ENCODE results near the gene SEMA7A. TPM values are rescaled to one million over a fixed set of nuclear protein-coding genes. Genes with fewer than 3 reads are reported as not detected.

SEMA7A gene
- total and polyA plus RNA-seq, 9 of the 15 experiments (the other 6 are each of a cell fraction or from before 2014, with no cell fraction given): 0.04 to 8.2 (median 5.4) TPM; not detected in 1

DNA sequence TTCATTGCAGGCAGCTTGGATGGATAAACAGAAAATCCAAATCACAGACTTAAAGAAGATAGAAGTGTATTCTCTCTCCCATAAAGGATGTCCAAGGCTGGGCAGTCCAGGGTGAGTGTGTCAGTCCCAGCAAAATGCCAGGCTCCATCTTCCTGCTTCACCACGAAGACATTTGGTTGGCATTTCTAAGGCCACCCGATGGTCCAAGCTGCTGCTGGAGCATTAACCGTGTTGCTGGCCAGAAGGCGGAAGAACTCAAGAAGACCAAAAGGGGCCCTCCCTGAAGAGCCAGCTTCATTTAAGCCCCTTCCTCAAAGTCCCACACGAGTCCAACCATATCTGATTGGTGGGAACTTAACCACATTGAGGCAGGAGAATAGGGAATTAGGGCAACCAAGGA, 63.3 kb downstream of the SEMA7A start:
- CTCF ChIA-PET (ENCODE audit: low intra/inter-chr PET ratio): no interaction called here
- H4K20me1 ChIP-seq (replicated peaks; ENCODE audit: control insufficient read depth, insufficient read depth, low read length): 0 out of 2 replicates have a peak, but pooled peaks cover 3% of the 10 kb centered on the region
- no peak for FAIRE-seq
- H3K4me3 ChIP-seq: no peak overlapping the region
- TF ChIP-seq ZNF507 (tag; conservative IDR thresholded peaks at IDR 0.05): no peak
- TF ChIP-seq, protein P1, sequence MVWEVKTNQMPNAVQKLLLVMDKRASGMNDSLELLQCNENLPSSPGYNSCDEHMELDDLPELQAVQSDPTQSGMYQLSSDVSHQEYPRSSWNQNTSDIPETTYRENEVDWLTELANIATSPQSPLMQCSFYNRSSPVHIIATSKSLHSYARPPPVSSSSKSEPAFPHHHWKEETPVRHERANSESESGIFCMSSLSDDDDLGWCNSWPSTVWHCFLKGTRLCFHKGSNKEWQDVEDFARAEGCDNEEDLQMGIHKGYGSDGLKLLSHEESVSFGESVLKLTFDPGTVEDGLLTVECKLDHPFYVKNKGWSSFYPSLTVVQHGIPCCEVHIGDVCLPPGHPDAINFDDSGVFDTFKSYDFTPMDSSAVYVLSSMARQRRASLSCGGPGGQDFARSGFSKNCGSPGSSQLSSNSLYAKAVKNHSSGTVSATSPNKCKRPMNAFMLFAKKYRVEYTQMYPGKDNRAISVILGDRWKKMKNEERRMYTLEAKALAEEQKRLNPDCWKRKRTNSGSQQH (CRISPR knock-in tag; IDR thresholded peaks at IDR 0.05): no peak
- H3K9ac ChIP-seq (ENCODE audit: insufficient read depth in 1 of 2, low read depth in 2 of 2, low read length in 2 of 2): no peak overlapping the region
- intact Hi-C loops (cut with micrococcal nuclease) (loop anchor here (5.0 to 10.0 kb wide), 2 partner anchors 247 to 584 kb away; partner anchors contain the start of genes CLK3 and RPP25), in situ Hi-C loops (cut with MboI) (no loop called here)
- WGBS (ENCODE audit: insufficient coverage, low coverage, missing lambda C conversion rate): 14% methylated on average over 5 of the region's 5 CpGs
- ATAC-seq: no peak
- no peaks in the 10 kb centered on the region for H3K36me3 ChIP-seq (ENCODE audit: control insufficient read depth, insufficient read depth, low read length)
- H3K4me2 ChIP-seq (ENCODE audit: insufficient read depth, low read length): no peak overlapping the region
- H3K27ac ChIP-seq (ENCODE audit: extremely low read depth, low read depth, low read length): no peak overlapping the region
- no peaks in the 10 kb centered on the region for H3K79me2 ChIP-seq (ENCODE audit: control insufficient read depth, insufficient read depth, low read length)
- H2AFZ ChIP-seq (ENCODE audit: low read depth, low read length): no peak overlapping the region
- BruUV-seq (replicated peaks): no TSS peak
- H3K4me1 ChIP-seq (replicated peaks in 1 of 2; ENCODE audit: control insufficient read depth in 2 of 2, insufficient read depth in 2 of 2, low read length in 2 of 2): peaks cover 25 to 28% of the 10 kb centered on the region in 2 experiments
- no peak for DNase-seq (ENCODE audit: extremely low read depth in 1 of 4, low spot score in 3 of 4)
- H3K9me1 ChIP-seq (ENCODE audit: control insufficient read depth, insufficient read depth, low read length): no peaks in the 10 kb centered on the region
- POLR2A ChIA-PET: interaction anchor here (1.1 kb wide), 1 partner anchor 10 kb away, joined by 3 read pairs; no protein-coding TSS in a partner anchor
- peaks cover 11 to 18% of the 10 kb centered on the region in 2 experiments; a peak in 3 of 5 replicates for H3K27me3 ChIP-seq (ENCODE audit: control insufficient read depth in 2 of 2, insufficient read depth in 2 of 2, low read length in 2 of 2)
- H3K9me3 ChIP-seq (replicated peaks; ENCODE audit: control insufficient read depth, insufficient read depth, low read depth, low read length): no peaks in the 10 kb centered on the region

DNA sequence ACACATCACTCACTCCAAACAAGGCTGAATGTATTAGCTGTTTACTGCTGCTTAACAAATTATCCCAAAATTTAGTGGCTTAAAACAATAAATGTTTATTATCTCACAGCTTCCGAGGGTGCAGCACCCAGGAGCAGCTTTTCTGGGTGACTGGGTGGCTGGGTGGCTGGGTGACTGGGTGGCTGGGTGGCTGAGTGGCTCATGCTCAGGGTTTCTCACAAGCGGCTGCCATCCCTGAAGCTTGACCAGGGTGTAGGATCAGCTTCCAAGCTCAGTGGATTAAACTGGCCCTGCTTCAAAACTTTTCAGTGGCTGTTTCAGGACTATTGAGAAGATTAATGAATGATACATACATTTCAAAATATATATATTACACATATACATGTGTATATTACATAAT, 64.0 kb downstream of the SEMA7A start:
- Histone ChIP-seq H3K9me1 (ENCODE audit: control insufficient read depth, insufficient read depth, low read length) (no peaks in the 10 kb centered on the region), H2AFZ (ENCODE audit: low read depth, low read length) (peak overlapping the region; percentile 65), H4K20me1 (replicated peaks; ENCODE audit: control insufficient read depth, insufficient read depth, low read length) (0 out of 2 replicates have a peak, but pooled peaks cover 3% of the 10 kb centered on the region), H3K27me3 (ENCODE audit: control insufficient read depth in 2 of 2, insufficient read depth in 2 of 2, low read length in 2 of 2) (peaks cover 11 to 18% of the 10 kb centered on the region in 2 experiments; a peak in 3 of 5 replicates), H3K4me2 (ENCODE audit: insufficient read depth, low read length) (no peak overlapping the region), H3K27ac (ENCODE audit: extremely low read depth, low read depth, low read length) (no peak overlapping the region), H3K9ac (ENCODE audit: insufficient read depth in 1 of 2, low read depth in 2 of 2, low read length in 2 of 2) (no peak overlapping the region), H3K79me2 (ENCODE audit: control insufficient read depth, insufficient read depth, low read length) (no peaks in the 10 kb centered on the region), H3K4me1 (replicated peaks in 1 of 2; ENCODE audit: control insufficient read depth in 2 of 2, insufficient read depth in 2 of 2, low read length in 2 of 2) (peaks cover 22 to 29% of the 10 kb centered on the region in 2 experiments), H3K4me3 (no peak overlapping the region), H3K9me3 (replicated peaks; ENCODE audit: control insufficient read depth, insufficient read depth, low read depth, low read length) (no peaks in the 10 kb centered on the region), H3K36me3 (ENCODE audit: control insufficient read depth, insufficient read depth, low read length) (no peaks in the 10 kb centered on the region)
- in situ Hi-C loops (cut with MboI): no loop called here
- ATAC-seq: no peak
- 0 out of 2 replicates have a peak, but pooled peaks have one; percentile 0 for TF ChIP-seq CEBPB (tag; IDR thresholded peaks at IDR 0.05)
- TF ChIP-seq HNRNPK (IDR thresholded peaks at IDR 0.05; ENCODE audit: low read depth, low read length, poor library complexity, severe bottlenecking): no peak
- BruUV-seq (replicated peaks): no TSS peak
- FAIRE-seq: no peak
- no peak for DNase-seq (ENCODE audit: extremely low read depth in 1 of 4, low spot score in 3 of 4)
- intact Hi-C loops (cut with micrococcal nuclease): loop anchor here (5.0 to 10.0 kb wide), 2 partner anchors 248 to 585 kb away; partner anchors contain the start of genes CLK3 and RPP25
- 18% methylated on average over 2 of the region's 2 CpGs for WGBS (ENCODE audit: insufficient coverage, low coverage, missing lambda C conversion rate)
- ChIA-PET POLR2A (interaction anchor here (0.9 kb wide), 1 partner anchor 10 kb away, joined by 5 read pairs; no protein-coding TSS in a partner anchor), CTCF (ENCODE audit: low intra/inter-chr PET ratio) (no interaction called here)

All from K562 (cell line).